ENCODE measurements around the gene CTSC. TPM values are rescaled to one million over a fixed set of nuclear protein-coding genes. Genes with fewer than 3 reads are reported as not detected.

The CTSC gene
- 100 to 1,000 TPM; 153 TPM for total RNA-seq

GRCh38 chr11:88337181-88337986 is at the start of gene CTSC:
Gene CTSC, minus strand, starts transcription at chr11:88337736. Its CDS starts 64 bp downstream, at chr11:88337672.

Other genes starting within 250 kb of the CTSC start
- gene RAB38, start 162.3 kb downstream of the CTSC start, total RNA-seq: under 1 TPM; 0.82 to 0.91 TPM